HEK293T (cell line): Measurements from ENCODE around the gene TEP1.

Experiments used
- BHLHE40 ChIP-seq: fragments of 450-650 bp; IDR thresholded peaks from 2 replicates; pipeline ENCODE4 v1.6.1; 2016; ENCODE audit warnings: mild to moderate bottlenecking, moderate library complexity, borderline replicate concordance
- L3MBTL2 ChIP-seq: fragments of 450-650 bp; conservative IDR thresholded peaks from 2 replicates; pipeline ENCODE4 v1.6.1; 2016; ENCODE audit warnings: mild to moderate bottlenecking
- NFRKB ChIP-seq: fragments of 450-650 bp; IDR thresholded peaks from 2 replicates; pipeline ENCODE4 v1.6.1; 2016; ENCODE audit warnings: mild to moderate bottlenecking, moderate library complexity

- TF ChIP-seq L3MBTL2 = no peak
- TF ChIP-seq NFRKB = no peak
- TF ChIP-seq BHLHE40 = no peak
Observed at GRCh38 chr14:20421267-20421666, 8.0 kb upstream of the TEP1 start.
